COLO668 (cell line): ENCODE measurements around the gene ENTR1.
A peak's percentile ranks its signal among the peaks of the same experiment; 100 is the strongest.

Experiments
- DNase-seq: peaks from one replicate; lab custom pipeline; 2025; ENCODE audit not compliant: unreplicated experiment; lab: John Stamatoyannopoulos, UW

Gene ENTR1

DNA sequence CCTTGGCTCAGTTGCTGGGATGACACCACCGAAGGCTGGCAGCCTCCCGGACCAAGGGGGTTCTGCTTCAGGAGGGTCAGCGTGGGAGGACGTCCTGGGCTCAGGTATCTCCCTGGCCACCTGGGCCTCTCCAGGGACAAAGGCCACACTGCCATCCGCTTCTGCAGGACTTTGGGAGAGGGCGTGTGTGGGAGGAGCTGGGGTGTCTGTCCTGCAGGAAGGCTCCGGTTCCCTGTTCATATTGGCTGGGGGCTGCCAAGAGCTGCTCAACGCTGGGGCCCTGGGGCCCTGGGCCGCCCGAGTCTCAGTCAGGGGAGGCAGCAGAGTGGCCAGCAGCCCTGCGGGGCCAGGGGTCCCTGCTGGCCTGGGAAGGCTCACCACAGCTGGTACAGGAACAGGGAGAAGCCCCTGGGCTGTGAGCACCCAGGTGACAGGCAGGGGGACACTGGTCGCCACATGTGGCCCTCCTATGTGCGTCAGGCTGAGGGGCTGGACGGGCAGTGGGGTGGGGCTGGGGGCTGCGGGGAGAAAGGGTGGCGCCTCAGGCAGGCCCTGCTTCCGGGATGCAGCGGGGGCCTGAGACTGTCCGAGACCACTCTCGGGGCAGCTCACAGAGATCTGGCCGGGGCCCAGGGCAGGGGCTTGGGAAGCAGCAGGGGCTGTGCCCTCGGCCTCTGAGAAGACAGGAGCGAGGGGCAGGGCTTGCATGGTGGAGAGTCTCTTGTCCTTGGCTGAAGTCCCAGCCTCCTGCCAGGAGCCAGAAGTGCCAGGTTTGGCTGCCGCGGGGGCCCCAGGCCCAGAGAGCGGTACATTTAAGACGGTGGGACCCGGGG is 32.0 kb downstream of the ENTR1 start:
- DNase-seq = no peak

DNA sequence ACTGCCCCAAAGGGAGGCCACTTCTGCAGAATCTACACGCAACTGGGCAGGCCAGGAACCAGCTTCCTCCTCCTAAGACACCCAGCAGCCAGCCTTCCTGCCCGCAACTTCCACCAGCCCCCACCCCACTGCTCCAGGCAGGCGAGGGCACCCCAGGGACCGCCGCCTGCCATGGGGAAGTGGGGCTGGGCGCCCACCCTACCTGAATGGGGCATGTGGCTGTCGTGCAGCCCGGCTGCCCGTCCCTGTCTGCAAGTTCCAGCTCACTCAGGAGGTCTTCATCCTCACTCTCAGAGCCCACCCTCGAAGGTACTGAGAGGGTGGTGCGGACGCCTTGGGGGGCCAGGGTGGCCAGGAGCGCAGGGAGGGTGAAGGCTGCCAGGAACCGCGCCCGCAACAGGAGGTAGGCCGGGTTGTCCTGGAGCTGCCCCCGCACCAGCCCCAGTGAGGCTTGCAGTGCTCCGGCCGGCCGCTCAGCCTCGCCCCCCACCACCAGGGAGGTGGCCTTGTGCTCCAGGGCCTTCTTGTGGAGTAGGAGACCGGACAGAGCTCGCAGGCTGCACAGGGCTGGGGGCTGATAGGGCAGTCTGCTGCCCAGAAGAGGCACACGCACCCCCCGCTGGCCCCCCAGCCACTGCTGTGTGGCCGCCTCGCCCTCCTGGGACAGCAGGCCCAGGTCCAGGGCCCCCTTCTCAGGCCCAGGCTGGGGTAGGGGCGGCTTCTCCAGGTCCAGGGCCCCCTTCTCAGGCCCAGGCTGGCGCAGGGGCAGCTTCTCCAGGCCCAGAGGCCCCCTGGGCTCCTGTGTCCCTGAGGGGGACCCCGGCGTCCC is 32.9 kb downstream of the ENTR1 start:
- DNase-seq = no peak

DNA sequence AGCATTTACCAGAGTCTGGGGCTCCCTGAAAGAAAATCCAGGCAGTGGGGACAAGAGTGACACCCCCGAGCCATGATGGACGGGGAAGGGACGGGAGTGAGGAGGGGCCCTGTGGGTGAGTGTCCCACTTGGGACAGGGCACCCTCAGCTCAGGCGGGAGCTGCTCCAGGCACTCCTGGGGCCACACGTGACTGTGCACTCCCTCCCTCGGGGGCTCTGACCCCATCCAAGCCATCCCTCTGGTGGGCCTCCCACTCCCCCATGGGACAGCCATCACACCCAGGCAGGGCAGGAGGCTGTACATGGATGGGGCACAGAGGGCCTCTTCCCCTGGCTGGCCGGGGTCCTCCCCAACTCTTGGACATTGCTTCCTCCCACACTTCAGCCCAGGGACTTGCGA is 34.0 kb downstream of the ENTR1 start:
- DNase-seq = no peak

DNA sequence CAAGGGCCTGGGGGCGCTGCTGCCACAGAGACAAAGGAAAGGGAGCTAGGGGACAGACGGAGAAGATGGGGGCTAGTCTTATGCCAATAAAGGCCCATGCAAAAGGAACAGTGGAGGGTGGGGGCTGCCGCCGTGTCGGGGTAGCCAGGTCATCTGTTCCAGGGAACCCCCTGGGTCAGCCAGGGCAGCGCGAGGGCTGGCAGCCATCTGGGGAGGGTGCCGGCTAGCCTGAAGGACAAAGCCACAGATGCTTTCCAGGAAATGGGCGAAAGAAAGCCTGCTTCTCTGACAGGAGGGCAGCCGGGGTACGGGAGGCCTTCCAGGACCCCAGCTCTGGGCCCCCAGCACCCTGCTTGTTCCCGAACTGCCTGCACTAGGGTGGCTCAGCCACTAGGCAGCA is 35.3 kb downstream of the ENTR1 start:
- no peak for DNase-seq

DNA sequence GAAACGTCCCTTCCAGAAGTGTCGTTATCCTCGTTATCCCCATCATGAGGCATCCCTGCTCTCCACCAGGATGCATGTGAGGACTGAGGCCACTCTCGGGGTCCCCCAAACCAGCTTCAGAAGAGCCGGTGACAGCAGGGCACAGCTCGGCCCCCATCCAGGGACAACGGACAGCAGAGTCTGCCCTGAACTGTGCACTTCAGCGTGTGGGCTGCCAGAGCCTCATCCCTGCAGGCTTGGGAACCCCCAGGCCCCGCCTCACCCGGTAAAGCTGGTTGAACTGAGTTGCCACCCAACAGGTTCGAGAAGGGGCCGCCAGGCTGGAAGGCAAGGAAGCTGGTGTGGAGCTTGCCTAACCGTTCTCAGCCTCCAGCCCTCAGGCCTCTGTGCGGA is 36.2 kb downstream of the ENTR1 start:
- no peak for DNase-seq

DNA sequence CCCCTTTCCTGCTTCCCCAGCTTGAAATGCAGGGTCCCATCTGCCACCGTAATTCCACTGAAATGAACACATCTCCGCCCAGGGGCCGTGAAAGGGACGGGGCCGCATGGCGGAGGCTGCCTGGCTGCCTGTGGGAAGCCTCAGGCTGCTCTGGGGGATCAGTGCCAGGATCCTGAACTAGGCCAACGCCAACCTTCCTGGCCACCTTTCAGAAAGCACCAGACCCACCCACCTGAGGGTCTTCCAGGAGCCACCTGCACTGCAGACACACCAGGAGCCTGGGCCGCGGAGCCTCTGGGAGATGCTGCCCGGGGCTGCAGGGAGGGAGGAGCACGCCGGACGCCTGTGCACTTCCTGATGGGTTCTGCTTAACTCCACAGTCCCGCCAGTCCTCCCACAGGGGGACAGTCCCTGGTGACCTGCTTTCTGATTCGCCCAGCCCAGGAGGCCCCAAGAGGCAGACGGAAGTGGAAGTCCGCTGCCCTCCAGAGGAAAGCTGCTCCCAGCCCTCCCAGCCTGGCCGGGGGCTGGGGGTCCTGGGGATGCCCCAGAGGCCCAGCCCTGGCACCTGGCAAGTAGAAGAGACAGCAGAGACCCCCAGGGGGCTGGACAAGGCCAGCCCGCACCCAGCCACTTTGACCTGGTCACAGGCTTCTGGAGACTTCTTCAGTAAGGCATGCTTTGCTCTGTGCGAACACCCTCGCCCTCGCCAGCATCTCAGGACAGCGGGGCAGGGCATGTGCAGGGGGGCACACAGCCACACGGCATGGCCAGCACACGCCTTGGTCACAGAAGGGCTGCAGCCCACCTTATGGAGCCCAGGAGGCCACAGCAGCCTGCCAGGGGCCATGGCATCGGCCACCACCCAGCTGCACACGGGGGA is 36.9 kb downstream of the ENTR1 start, which contains the start of gene CARD9:
Gene CARD9, minus strand, starts transcription at position 370 of the 883 bp plus-strand sequence. CDS start 1,591 bp downstream, outside the sequence.
- no peak for DNase-seq

DNA sequence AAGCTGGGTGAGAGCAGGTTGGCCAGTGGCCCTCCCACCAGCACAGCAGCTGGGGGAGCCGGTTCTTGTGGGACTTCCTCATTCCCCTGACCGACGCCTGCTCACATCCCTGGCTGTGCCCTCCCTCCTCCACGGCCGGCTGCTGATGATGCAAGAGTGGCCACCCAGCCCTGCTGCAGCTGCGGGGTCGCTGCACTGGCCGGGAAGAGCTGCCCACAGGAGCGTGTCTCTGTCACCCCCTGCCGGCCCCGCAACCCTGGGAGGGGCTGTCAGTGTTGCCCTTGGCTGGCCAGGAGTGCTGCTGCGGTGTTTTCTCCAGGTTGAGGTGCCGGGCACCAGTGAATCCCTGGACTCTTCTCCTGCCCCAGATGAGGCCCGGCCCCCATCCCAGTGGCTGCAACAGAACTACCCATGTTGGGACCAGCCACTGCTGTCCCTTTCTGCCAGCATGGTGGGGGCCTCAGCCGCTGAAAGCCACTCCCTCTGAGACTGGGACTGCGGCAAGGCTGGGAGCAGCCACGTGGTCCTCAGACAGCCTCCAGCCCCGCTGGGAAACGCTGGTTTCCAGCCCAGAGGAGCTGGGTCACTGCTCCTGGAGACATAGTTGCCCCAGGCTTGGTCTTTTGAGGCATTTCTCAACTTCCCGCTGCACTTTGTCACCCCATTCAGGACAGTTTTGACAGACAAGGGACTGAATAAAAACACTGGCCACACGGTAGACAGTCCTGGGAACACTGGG is 37.7 kb downstream of the ENTR1 start:
- DNase-seq = peak; percentile 49

DNA sequence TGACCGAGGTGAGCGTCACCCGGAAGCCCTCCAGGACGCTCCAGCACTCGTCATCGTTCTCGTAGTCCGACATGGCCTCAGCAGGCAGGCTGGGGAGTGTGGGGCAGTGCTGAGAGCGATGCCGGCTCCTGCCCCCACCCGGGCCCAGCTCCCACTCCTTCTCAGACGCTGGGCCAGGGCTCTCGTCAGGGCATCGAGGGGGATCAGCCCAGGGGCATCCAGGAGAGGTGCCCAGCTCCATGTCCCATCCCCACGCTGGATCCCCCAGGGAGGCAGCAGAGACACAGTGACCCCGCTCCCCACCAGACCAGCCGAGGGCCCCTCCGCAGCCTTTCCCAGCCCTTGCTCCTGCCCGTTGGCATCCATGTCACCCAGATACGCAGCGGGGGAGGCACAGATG is 38.4 kb downstream of the ENTR1 start:
- no peak for DNase-seq

DNA sequence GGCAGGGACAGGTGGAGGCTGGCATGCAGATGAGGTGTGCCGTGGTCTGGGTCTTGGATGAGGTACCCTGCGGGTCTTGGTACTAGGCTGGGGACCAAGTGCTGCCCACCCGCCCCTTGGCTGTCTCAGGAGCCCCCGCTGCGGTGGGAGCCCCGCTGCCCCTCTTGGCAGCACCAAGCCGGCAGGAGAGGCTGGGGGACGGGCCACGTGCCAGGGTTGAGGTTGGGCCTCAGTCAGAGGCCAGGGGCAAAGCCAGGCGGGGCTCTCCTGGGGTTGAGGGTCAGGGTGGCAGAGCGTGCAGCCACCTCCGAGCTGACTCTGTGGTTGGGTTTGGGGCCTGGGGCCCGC is 38.9 kb downstream of the ENTR1 start:
- no peak for DNase-seq

DNA sequence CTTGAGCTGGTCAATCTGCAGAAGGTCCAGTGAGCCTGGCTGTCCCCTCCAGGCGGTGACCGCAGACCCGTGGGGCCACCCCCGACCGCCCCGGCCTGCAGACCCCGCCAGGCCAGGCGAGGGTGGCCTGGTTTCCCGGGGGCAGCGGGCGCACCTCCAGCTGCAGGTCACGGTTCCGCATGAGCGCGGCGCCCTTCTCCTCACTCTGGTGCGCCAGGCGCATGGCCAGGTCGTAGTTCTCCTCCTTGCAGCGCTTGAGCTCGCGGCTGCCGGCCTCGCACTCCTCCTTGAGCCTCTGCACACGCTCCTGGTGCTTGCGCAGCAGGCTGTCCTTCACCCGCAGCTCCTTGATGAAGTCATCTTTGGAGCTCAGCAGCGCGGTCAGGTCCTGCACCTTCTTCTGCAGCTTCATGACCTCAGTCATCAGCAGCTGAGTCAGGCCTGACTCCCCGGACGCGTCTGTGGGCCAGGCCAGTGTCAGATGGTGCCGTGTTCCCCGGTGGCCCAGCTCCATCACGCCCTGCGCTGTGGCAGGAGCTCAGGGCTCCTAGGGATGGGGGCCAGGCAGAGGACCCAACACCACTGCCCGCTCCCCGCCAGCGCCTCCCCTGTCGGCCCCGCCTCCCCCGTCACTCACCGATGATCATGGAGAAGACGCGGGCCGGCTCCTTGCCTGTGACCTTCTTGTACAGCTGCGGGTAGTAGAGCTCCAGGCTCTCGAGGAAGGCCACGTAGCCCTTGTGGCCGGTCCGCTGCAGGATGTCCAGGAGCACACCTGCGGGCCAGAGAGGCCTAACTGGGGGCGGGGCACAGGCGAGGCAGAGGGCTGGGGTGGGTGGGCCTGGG is 39.5 kb downstream of the ENTR1 start:
- DNase-seq = no peak

DNA sequence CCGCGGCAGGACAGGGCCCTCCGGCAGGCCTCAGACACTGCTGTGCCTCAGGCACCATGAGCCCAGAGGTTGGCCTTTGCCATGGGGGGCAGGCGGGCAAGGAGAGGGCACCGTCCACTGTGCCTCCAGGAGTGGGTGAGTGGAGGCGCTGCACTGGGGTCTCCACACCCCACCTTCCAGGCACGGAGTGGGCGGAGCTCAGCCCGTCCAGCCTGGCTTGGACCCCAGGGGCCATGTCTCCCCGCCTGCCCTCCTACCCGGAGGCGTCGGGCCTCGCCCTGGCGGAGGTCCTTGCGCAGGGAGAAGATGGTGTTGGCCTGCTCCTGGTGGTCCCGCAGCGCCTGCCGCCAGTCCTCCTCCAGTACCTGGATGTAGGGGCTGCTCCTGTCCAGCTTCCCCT is 40.4 kb downstream of the ENTR1 start:
- no peak for DNase-seq

DNA sequence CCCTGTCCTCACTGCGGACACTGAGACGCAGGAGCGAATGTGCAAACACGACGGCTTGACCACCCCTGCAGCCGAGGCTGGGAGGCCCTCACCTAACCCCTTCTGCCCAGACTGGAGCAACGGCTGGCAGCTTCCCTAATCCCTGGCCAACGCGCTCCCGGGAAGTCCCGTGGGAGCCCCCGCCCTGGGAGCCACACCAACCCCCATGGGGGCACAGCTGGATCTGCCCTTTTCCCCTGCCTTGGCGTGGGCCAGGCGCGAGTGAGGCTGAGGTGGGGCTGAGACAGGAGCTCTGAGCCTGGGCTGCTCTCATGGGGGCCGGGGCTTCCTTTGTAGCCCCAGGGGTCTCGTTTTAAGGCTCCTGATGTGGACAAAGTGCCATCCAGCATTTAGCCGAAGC is 42.2 kb downstream of the ENTR1 start:
- no peak for DNase-seq

DNA sequence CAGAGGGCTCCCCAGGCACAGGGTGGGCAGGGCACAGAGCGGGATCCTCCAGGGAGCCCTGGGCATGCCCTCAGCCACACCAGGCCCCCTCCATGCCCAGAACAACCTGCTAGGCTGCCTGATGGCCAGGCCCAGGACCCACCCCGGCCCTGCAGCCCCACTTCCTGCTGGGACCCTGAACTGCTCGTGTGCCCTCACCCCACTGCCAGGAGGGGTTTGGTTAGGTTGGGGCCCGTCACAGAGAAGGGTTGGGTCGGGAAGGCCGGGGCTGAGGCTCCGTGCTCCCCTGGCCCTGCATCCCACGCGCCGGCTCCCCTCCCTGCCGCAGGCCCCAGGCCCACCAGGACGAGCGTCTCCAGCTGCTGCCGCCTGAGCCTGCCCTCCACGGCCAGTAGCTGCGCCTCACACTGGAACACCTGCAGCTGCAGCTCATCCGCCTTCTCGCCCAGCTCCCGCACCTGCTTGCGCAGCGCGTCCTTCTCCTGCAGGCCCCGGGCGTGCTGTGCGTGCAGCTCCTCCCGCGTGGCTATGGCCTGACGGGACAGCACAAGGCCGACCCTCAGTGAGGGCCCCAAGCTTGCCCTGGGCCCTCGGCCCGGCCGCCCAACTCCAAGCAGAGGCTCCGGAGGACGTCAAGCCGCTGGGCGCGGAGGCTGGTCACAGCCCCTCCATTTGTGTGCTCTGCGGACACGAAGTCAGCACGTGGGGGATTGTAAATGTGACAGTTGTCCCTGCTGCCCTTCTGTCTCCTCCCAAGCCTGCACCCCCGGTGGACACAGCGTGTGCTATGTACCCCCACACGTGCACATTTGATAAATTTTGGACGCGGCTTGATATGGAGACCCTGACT is 42.9 kb downstream of the ENTR1 start:
- peak; percentile 48 for DNase-seq

DNA sequence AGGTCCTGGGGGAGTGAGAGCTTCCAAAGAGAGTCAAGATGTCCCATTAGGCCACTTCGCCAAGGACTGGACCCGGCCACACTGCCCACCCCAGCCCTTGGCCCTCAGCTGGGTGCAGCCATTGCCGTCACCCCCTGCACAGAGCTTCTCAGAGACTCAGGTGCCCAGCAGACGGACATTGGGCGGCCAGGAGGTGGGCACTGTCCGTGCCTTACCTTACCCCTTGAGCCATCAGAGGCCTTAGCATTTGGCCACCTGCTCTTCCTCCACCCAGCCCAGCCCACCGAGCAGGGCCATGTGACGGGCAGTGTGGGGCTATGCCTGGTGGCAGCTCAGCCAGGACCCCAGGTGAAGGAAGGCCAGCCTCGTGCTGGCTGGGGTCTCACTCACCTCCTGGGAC is 43.6 kb downstream of the ENTR1 start:
- no peak for DNase-seq

DNA sequence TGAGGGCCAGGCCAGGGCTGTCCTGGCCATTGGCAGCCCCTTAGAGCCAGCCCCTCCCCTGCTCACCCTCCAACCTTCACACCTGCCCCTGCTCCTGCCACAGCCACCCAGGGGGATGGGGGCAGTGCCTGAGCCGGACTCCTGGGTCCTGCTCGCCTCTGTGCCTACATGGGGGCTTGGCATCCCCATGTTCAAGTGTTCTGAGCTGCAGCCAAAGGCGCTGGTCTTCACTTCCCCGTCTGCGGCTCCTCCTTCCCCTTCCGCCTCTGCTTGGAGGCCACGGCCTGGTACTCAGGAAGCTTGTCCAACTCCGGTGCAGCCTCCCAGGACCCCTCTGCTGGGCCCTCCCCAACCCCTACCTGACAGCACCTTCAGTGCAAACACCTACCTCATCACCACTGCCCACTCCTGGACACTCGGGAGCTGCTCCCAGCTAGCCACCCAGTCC is 44.6 kb downstream of the ENTR1 start:
- no peak for DNase-seq

DNA sequence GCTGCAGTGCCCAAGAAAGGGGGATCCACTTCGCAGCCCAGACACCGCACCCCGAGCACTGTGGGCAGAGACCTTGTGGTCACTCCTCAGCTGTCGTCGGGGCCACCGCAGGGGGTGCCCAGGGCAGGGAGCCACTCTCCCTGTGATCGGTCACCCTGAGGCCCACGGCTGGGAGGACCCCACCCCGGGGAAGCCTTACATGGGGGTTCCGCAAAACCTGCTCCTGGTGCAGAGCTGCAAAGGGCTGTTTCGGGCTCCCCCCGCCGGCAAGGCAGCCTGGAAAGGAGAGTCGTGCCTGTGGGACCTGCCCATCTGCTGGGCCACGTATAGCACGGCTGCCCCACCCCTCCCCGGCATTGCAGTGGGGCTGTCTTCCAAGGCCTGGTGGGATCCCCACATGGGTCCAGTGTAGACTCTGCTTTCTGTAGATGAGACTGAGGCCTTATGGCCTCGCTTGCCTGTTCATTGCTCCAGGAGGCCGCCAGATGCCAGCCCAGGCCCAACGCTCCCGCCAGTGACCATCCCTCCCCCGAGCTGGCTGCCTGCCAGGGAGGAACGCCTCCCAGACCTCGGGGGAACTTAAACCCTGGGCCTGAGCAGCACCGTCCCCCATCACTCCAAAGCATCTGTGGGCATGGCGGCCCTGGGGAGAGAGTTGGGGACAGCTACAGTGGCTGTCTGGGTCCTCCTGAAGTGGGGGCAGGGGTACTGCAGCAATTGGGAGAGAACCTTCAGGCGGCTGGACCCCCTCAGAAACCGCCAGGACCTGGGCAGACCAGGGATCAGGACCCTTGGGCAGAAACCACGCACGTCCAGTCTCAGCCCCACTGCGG is 45.3 kb downstream of the ENTR1 start:
- peak; percentile 61 for DNase-seq

DNA sequence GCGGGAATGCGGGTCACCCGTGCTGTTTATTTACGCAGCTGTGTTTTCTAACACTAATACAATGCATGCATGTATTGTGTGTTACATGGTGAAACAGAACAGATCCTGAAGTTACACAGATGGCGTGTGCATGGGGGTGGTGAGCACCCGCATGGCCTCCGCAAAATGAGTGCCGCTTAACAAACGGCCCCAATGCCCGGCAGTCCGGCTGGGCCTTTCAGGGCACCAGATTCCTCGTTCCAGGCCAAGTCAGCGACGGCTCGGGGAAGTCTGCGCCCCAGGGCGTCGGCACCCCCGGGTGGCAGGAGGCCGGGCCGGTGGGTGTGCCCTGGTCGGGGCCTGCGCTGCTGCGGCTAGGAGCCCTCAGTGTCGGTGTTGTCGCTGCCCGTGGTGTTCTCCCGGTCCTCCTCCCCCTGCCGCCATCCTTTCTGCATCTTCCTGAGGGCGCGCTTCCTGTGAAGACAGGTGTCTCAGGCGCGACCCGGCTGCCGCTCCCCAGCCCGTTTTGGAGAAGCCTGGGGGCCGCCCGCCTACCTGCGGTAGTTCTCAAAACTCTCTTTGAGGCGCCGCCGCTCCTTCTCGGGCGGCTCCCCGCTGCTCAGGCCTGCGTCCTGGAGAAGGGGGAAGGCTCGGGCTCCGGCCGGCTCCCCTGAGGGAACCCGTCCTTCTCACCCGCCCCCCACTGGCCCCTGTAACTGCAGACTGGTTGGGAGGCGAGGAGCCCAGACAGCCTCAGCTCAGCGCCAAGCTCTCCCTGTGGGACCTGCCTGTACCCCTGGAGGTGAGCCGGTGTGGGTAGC is 46.3 kb downstream of the ENTR1 start:
- DNase-seq = no peak
